ENCODE data around the gene PEAK3.

Gene PEAK3

GRCh38 chr19:2249880-2250765, 31.9 kb downstream of the PEAK3 start:
- DNase-seq (ENCODE audit: low read depth): no peak

- no peak for DNase-seq (ENCODE audit: low read depth)
These were observed 32.7 kb downstream of the PEAK3 start, which contains the start of gene AMH for GRCh38 chr19:2249010-2249866. TSS of gene AMH (plus strand) at chr19:2249323. CDS start at chr19:2249333, 10 bp downstream.

GRCh38 chr19:2248136-2249009, 33.6 kb downstream of the PEAK3 start:
- DNase-seq (ENCODE audit: low read depth): no peak

GRCh38 chr19:2247433-2248101, 34.4 kb downstream of the PEAK3 start:
- DNase-seq (ENCODE audit: low read depth): no peak

GRCh38 chr19:2246801-2247361, 35.1 kb downstream of the PEAK3 start:
- no peak for DNase-seq (ENCODE audit: low read depth)

GRCh38 chr19:2246014-2246620, 35.9 kb downstream of the PEAK3 start:
- no peak for DNase-seq (ENCODE audit: low read depth)

GRCh38 chr19:2245273-2245672, 36.7 kb downstream of the PEAK3 start:
- DNase-seq (ENCODE audit: low read depth): no peak

- no peak for DNase-seq (ENCODE audit: low read depth)
These were observed 37.5 kb downstream of the PEAK3 start for GRCh38 chr19:2244486-2244885.

- DNase-seq (ENCODE audit: low read depth): no peak
These were observed 37.9 kb downstream of the PEAK3 start for GRCh38 chr19:2244125-2244411.

GRCh38 chr19:2243274-2244124, 38.5 kb downstream of the PEAK3 start:
- DNase-seq (ENCODE audit: low read depth): no peak

GRCh38 chr19:2242816-2243215, 39.2 kb downstream of the PEAK3 start:
- DNase-seq (ENCODE audit: low read depth): no peak

- no peak for DNase-seq (ENCODE audit: low read depth)
These were observed 39.9 kb downstream of the PEAK3 start for GRCh38 chr19:2242092-2242537.

- DNase-seq (ENCODE audit: low read depth): no peak
These were observed 40.9 kb downstream of the PEAK3 start for GRCh38 chr19:2240881-2241760.

GRCh38 chr19:2239771-2240770, 41.9 kb downstream of the PEAK3 start:
- DNase-seq (ENCODE audit: low read depth): peak; percentile 83

GRCh38 chr19:2239173-2239572, 42.8 kb downstream of the PEAK3 start:
- DNase-seq (ENCODE audit: low read depth): no peak

GRCh38 chr19:2237869-2238153, 44.2 kb downstream of the PEAK3 start:
- DNase-seq (ENCODE audit: low read depth): no peak

- DNase-seq (ENCODE audit: low read depth): no peak
These were observed 44.7 kb downstream of the PEAK3 start for GRCh38 chr19:2237051-2237868.

Data from CMK (cell line).